NCI-H1694 treated with DMSO at 0.1 percent for 48 hours (cell line): ENCODE measurements around the gene SAG.

Experiments
- DNase-seq: peaks from one replicate; lab custom pipeline; 2025; lab: John Stamatoyannopoulos, UW

The SAG gene

GRCh38 chr2:233380132-233380895, 72.7 kb downstream of the SAG start:
- DNase-seq: no peak

GRCh38 chr2:233380995-233381637, 73.5 kb downstream of the SAG start:
- no peak for DNase-seq

GRCh38 chr2:233381638-233381995, 74.0 kb downstream of the SAG start:
- DNase-seq: no peak

GRCh38 chr2:233384015-233384414, 76.4 kb downstream of the SAG start:
- DNase-seq: no peak

GRCh38 chr2:233384811-233385488, 77.3 kb downstream of the SAG start:
- no peak for DNase-seq

GRCh38 chr2:233385489-233386044, 78.0 kb downstream of the SAG start:
- DNase-seq: no peak

- no peak for DNase-seq
Measured at GRCh38 chr2:233386382-233387041, 78.9 kb downstream of the SAG start.

- no peak for DNase-seq
Measured at GRCh38 chr2:233387225-233387624, 79.6 kb downstream of the SAG start.

- peak; percentile 87 for DNase-seq
Measured at GRCh38 chr2:233387667-233388528, 80.3 kb downstream of the SAG start.

GRCh38 chr2:233389601-233390125, 82.0 kb downstream of the SAG start:
- no peak for DNase-seq

GRCh38 chr2:233395687-233396086, 88.1 kb downstream of the SAG start:
- no peak for DNase-seq
